GM18517 (cell line): ENCODE data around the gene CNR2.
"Not testable (repeated sequence)": the region's sequence is repeated elsewhere in the genome, so short reads cannot be mapped to it uniquely, and the experiment has no call there.

Experiments used
- ATAC-seq: cut with Tn5 transposase; IDR thresholded peaks from one replicate; pipeline ENCODE4 v1.9.1; 2021; ENCODE audit warnings: mild to moderate bottlenecking, moderate library complexity; ENCODE audit not compliant: unreplicated experiment

Gene CNR2

GRCh38 chr1:23889074-23889473 is 24.1 kb downstream of the CNR2 start:
- no peak for ATAC-seq

DNA sequence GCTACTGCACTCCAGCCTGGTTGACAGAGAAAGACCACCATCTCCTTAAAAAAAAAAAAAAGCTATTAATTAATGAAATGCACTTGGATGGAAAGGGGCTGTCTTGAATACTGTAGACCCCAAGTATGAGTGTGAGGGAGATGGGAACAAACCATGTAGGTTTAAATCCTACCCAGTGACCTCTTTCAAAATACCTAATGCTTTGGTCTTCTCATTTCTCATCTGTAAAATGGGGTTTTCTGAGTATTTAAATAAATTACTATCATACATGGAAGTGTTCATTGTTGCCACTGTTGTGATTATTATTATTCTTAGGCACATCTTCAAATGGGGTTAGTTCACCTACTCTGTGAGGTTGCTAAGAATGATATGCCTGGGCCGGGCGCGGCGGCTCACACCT is 27.9 kb downstream of the CNR2 start:
- ATAC-seq, result no peak

DNA sequence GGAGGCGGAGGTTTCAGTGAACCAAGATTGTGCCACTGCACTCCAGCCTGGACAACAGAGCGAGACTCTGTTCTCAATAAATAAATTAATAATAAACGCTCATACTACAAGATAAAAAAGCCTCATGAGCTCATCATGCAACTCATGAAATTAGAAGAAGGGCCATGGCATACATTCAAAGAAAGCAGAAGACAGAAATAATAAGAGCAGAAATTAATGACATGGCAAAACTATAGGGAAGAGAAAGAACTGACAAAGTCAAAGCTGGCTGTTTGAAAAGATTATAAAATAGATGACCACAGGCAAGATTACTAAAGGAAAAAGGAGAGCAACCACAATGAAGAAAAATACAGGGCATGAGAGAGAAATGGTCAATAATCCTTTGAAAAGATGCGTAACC is 30.4 kb downstream of the CNR2 start:
- ATAC-seq, result no peak

DNA sequence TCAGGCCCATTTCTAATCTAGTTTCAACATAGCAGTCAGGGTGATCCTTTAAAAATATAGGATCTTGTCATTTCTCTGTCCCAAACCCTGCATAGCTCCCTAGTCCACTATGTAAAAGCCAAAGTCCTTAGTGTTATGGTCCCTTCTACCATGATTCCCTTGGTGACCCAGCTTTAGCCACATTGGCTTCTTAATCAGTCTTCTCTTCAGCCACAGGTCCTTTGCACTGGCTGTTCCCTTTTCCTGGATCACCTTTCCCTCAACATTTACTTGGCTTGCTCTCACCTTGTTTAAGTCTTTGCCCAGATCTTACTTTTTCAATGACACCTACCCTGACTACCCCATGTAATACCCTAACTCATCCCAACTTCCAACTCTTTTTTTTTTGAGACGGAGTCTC is 33.4 kb downstream of the CNR2 start:
- no peak for ATAC-seq

- no peak for ATAC-seq
These were observed 34.5 kb downstream of the CNR2 start for GRCh38 chr1:23878668-23879067.

DNA sequence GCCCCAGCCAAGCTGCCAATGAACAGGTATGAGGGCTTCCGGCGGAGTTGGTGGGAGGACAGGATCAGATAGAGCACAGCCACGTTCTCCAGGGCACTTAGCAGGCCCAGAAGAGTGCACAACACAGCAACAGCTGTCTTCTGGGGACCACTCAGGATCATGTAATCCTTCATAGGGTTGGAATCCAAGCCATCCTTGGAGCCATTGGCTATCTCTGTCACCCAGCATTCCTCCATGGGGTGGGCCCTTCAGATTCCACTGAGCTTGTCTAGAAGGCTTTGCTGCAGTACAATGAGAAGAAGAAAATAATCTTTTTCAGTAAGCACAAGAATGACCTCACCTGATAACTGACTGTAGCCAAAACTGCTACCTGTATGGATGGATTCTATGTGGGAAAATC is 37.8 kb downstream of the CNR2 start:
- ATAC-seq, result no peak

DNA sequence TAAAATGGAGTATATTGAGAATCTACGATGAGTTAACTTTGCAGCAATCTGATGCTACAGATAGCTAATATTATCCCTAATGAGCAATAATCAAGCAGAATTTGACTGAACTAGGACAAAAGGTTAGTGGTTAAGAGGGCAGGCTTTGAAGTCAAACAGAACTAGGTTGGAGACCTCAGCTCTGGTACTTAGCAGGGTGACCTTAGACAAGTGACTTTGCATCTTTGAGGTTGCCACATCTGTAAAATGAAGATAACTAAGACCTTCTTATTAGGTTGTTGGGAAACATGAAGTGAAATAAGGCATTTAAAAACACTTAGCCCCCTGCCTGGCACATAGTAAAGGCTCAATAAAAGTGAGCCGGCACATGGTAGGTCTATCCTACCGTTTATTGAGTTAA is 40.7 kb downstream of the CNR2 start:
- no peak for ATAC-seq

DNA sequence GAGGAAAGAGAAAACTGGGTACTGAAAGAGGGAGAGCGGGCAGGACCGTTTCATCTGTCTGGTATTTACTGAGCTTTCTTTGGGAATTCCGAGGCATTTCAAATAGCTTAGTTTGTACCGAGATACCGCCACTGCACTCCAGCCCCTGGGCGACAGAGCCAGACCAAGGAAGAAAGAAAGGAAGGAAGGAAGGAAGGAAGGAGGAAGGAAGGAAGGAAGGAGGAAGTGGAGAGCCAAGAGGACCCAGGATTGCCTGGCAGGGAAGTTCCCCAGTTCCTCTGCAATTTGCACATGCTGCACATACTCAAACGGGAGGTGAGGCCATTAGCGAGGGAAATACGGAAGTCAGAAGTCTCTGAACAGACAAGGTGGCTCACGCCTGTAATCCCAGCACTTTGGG is 44.1 kb downstream of the CNR2 start:
- ATAC-seq, result no peak

DNA sequence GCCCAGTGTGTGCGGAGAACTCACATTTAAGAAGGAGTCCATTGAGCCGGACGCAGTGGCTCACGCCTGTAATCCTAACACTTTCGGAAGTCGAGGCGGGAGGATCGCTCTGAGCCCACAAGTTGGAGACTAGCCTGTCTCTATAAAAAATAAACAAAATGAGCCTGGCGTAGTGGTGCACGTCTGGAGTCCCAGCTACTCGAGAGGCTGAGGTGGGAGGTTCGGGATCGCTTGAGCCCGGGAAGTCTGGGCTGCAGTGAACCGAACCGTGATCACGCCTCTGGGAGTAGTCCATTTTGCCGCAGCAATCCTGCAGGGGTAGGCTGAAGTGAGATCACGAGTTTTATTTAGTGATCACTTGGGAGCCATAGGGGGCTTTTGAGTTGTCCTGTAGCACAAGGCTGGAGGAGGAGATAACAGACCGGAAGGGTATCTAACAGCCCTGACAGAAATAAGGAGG is 44.6 kb downstream of the CNR2 start:
- ATAC-seq, result no peak

DNA sequence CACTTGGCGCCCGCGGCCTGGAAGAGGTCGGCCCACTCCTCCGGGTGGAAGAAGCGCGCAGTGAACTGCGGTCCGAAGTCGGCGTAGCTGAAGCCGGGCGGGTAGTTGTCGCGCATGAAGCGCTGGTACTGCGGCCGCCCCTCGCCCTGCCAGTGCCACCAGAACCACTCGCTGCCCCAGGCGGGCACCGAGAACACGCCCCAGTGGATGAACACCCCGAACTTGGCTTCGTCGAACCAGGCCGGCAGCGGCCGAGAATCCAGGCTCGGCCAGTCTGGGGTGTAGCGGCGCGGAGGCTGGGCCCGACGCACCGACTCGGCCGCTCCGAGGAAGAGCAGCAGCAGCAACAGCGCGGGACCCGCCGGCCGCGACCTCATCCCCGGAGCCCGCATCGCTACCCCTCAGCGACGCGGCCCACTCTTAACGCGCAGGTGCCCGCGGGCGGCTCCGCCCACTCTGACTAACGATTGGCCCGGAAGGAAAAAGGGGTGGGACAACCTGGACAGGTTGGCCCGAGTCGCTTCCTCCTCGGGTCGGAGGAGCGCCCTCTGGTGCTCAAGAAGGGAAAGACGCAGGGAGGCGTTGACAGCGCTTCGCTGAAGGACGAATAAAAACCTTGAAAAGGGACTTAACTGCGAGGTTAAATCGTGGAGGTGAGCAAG is 45.1 kb downstream of the CNR2 start, which contains the start of gene FUCA1:
Gene FUCA1, minus strand, starts transcription at position 396 of the 662 bp plus-strand sequence. Its CDS starts 4 bp downstream, at position 392.
- peak; percentile 82 for ATAC-seq

DNA sequence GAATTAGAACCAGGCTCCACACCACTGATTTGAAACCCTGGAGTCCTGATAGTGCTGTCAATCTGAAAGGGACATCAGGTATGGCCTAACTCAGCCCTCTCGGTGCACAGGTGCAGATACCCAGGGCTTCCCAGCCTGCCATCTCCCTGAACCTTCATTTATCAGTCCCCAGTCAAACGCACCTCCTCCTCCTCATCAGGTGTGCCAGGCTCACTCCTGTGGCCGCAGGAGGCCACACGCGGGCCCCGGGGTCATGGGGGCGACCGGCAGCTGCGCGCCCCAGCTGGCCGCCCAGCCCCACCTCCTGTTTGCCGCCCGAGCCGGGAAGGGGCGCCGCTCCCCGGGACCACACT is 45.6 kb downstream of the CNR2 start:
- ATAC-seq, result no peak

DNA sequence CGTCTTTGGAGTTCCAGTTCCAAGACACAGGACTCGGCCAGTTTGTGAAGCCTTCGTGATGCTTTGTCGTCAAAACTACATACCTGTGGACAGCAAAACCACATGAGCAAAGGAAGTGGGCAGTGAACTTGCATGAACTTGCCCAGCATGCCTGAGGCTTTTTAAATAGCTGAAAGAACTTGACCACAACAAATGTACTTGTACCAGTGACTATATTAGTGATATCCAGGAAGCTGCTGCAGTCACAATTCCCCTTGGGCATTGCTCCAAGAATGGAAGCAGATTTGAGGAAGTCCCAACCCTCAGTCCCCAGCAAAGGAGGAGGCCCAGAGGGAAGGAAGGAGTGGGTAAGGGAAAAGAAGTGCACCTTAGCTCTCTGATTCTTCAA is 47.6 kb downstream of the CNR2 start:
- ATAC-seq, result no peak

GRCh38 chr1:23864801-23865542 is 48.2 kb downstream of the CNR2 start:
- no peak for ATAC-seq

DNA sequence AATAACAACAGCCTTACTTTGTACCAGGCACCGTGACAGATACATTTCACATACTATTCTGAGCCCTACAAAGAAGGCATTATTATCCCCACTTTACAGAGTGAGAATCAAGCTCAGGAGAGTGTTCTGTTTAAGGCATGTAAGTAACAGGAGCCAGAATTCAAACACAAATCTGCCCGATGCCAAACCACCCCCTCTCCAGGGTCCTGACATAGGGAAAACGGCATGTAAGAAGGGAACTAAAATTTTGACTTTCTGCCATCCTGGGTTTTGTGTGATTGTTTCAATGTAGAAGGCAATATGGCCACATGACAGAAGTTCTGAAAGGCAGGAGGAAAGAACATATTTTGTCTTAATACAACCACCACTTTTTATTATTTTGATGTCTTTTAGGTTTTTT is 50.5 kb downstream of the CNR2 start:
- ATAC-seq, result no peak

GRCh38 chr1:23854568-23854967 is 58.6 kb downstream of the CNR2 start:
- ATAC-seq, result no peak

GRCh38 chr1:23853124-23853523 is 60.0 kb downstream of the CNR2 start:
- not testable (repeated sequence) for ATAC-seq

DNA sequence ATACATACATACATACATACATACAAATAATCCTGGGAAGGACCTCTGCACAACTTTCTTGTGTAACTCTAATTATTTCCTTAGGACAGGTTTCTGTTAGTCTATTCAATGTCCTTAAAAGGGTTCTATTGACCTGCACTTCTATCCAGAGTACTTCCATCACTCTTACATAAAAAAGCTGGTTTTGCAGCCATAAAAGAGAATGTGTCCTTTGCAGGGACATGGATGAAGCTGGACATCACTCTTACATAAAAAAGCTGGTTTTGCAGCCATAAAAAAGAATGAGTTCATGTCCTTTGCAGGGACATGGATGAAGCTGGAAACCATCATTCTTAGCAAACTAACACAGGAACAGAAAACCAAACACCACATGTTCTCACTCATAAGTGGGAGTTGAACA is 61.8 kb downstream of the CNR2 start:
- not testable (repeated sequence) for ATAC-seq

- no peak for ATAC-seq
These were observed 64.2 kb downstream of the CNR2 start for GRCh38 chr1:23848673-23849616.

- not testable (repeated sequence) for ATAC-seq
These were observed 65.6 kb downstream of the CNR2 start for GRCh38 chr1:23847482-23848095.

- no peak for ATAC-seq
These were observed 68.0 kb downstream of the CNR2 start for GRCh38 chr1:23845163-23845562.

- no peak for ATAC-seq
These were observed 69.5 kb downstream of the CNR2 start for GRCh38 chr1:23843644-23844043.
